ENCODE results near the gene TNRC6B. TPM values are rescaled to one million over a fixed set of nuclear protein-coding genes. Genes with fewer than 3 reads are reported as not detected.
"Not testable (repeated sequence)": the region's sequence is repeated elsewhere in the genome, so short reads cannot be mapped to it uniquely, and the experiment has no call there.

Gene TNRC6B
- total RNA-seq, 4 donors from 2014 or later = 41.8 to 109 (median 48.2) TPM

DNA sequence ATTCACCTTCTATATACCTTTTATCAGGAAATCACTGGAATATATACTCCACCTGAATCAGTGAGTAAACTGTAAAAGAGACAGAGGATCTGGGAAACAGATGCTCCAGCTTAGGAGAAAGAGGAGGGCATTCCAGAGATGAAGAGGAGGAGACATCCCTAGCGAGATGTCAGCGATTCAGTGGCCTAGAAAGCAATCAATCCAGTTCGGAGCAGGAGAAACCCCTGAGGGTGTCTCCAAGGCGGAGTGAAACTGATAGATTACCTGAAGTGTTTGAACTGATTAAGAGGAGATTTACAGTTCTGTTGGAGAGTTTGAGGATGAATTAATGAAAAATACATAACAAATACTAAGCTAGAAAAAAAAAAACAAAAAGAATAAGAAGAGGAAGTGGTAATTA, 24.5 kb upstream of the TNRC6B start:
- 48 to 49% methylated on average over 4 of the region's 4 CpGs for WGBS, 2 donors
- intact Hi-C loops (cut with DNase I; ENCODE audit: low total_unique reads) = no loop called here
- no peak for DNase-seq (ENCODE audit: low spot score in 2 of 2)
- TF ChIP-seq, protein P1, sequence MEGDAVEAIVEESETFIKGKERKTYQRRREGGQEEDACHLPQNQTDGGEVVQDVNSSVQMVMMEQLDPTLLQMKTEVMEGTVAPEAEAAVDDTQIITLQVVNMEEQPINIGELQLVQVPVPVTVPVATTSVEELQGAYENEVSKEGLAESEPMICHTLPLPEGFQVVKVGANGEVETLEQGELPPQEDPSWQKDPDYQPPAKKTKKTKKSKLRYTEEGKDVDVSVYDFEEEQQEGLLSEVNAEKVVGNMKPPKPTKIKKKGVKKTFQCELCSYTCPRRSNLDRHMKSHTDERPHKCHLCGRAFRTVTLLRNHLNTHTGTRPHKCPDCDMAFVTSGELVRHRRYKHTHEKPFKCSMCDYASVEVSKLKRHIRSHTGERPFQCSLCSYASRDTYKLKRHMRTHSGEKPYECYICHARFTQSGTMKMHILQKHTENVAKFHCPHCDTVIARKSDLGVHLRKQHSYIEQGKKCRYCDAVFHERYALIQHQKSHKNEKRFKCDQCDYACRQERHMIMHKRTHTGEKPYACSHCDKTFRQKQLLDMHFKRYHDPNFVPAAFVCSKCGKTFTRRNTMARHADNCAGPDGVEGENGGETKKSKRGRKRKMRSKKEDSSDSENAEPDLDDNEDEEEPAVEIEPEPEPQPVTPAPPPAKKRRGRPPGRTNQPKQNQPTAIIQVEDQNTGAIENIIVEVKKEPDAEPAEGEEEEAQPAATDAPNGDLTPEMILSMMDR (IDR thresholded peaks at IDR 0.05) = no peak
- no peak for TF ChIP-seq POLR2A (IDR thresholded peaks at IDR 0.05)
- H3K4me3 ChIP-seq (ENCODE audit: low read depth, poor library complexity, severe bottlenecking) = no peak overlapping the region

DNA sequence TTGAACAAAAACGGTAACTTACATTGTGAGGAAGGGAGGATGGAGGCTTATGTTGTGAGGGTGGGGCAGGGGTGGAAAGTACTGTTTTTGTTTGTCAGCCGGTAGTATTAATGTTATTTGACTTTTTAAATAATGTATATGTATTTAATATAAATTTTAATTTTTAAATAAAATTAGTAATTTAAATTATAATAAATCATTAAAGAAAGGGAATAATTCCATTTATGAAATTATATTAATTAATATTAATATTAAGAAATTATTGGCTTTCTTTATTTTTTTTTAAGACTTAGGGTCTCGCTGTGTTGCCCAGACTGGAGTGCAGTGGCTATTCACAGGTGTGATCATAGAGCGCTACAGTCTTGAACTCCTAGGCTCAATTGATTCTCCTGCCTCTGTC, 24.0 kb upstream of the TNRC6B start:
- TF ChIP-seq POLR2A (IDR thresholded peaks at IDR 0.05) = no peak
- TF ChIP-seq, protein P1 (IDR thresholded peaks at IDR 0.05) = no peak
- H3K4me3 ChIP-seq (ENCODE audit: low read depth, poor library complexity, severe bottlenecking) = no peak overlapping the region
- no peak for DNase-seq (ENCODE audit: low spot score in 2 of 2)
- intact Hi-C loops (cut with DNase I; ENCODE audit: low total_unique reads) = no loop called here
- 87 to 89% methylated on average over 4 of the region's 4 CpGs for WGBS, 2 donors

DNA sequence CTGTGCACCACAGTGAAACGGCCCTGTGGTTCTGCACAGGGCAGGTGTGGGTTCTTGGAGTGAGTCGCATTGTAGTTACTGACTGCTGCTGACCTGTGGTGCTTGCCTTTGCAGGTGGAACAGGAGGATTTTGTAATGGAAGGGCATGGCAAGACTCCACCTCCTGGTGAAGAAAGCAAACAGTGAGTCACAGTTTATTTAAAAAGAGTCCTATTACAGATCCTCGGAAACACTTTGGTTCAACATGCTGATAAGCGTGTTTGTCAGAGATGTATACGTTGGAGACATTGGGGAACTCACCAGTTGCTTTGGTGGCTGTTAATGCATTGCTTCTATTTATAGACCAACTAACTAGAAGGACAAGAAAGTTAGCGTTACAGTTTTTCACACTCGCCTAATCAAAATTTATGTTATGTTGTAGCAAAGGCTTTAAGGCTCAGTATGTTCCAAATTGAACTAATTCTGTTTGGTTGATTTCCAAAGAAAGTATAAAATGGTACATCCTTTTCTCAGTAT, 21.7 kb upstream of the TNRC6B start:
- intact Hi-C loops (cut with DNase I; ENCODE audit: low total_unique reads) = no loop called here
- H3K4me3 ChIP-seq (ENCODE audit: low read depth, poor library complexity, severe bottlenecking) = no peak overlapping the region
- no peak for TF ChIP-seq POLR2A (IDR thresholded peaks at IDR 0.05)
- no peak for DNase-seq (ENCODE audit: low spot score in 2 of 2)
- 42 to 47% methylated on average over 7 of the region's 7 CpGs for WGBS, 2 donors

DNA sequence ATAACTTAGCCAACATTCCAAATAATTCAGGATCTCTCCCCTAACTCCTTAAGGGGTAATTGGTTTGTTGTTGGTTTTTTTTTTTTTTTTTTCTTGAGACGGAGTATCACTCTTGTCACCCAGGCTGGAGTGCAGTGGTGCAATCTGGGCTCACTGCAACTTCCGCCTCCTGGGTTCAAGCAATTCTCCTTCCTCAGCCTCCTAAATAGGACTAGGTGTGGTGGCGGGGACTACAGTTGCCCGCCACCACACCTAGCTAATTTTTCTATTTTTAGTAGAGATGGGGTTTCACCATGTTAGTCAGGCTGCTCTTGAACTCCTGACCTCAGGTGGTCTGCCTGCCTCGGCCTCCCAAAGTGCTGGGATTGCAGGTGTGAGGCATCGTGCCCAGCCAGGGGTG, 21.0 kb upstream of the TNRC6B start:
- H3K4me3 ChIP-seq (ENCODE audit: low read depth, poor library complexity, severe bottlenecking); DNase-seq (ENCODE audit: low spot score in 2 of 2); intact Hi-C loops (cut with DNase I; ENCODE audit: low total_unique reads): not testable (repeated sequence)
- 89 to 90% methylated on average over 6 of the region's 6 CpGs for WGBS, 2 donors

DNA sequence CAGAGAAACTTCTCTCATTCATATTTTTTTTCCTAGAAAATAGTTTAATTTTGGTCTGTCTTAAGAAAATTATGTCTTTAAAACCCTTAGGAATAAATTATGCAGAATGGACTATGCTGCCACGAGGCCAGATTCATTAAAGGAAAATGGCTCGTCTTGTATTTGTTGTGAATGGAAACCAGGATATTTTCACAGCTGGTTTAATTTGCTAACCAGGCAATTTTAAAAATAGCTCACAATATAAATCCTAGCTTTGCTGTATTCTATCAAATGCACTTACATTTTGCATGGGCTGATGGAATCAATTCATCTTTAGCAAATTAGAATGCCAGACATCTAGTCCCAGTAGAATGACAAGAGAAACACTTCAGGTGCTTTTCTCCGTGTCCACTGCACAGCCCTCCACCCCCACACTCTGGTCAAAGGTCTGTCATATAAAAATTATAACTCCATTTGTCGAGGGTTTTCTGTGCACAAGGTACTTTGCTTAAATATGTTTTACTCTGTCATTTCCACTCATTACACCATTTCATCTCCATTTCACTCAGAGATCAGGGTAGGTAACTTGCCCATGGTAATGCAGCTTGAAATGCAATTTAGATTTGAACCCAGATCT, 20.3 kb upstream of the TNRC6B start:
- intact Hi-C loops (cut with DNase I; ENCODE audit: low total_unique reads) = no loop called here
- DNase-seq (ENCODE audit: low spot score in 2 of 2) = no peak
- H3K4me3 ChIP-seq (ENCODE audit: low read depth, poor library complexity, severe bottlenecking) = no peak overlapping the region
- no peak for TF ChIP-seq POLR2A (IDR thresholded peaks at IDR 0.05)
- TF ChIP-seq, protein P1 (IDR thresholded peaks at IDR 0.05) = no peak
- WGBS, 2 donors = 56 to 62% methylated on average over 4 of the region's 4 CpGs

DNA sequence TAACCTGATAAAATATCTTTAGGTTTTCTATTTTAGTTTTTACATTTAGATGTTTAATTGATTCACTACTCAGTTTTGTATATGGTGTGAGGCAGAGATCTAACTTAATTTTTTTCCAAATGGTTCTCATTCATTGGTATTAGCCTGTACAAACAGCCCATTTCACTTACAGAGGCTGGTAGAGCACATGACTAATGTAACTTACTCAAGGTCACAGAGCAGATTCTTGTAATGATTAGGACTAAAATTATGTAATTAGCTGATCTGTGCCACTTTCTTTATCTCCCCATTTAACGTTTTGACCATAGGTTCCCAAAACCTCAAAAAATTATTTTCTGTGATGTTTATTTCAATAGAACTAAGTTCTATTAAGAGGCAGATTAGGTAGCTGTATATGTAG, 16.5 kb upstream of the TNRC6B start:
- no peak for DNase-seq (ENCODE audit: low spot score in 2 of 2)
- intact Hi-C loops (cut with DNase I; ENCODE audit: low total_unique reads) = no loop called here
- WGBS, 2 donors = 56 to 62% methylated on average over 1 of the region's 1 CpG
- no peak overlapping the region for H3K4me3 ChIP-seq (ENCODE audit: low read depth, poor library complexity, severe bottlenecking)
- TF ChIP-seq, protein P1 (IDR thresholded peaks at IDR 0.05) = no peak
- no peak for TF ChIP-seq POLR2A (IDR thresholded peaks at IDR 0.05)

DNA sequence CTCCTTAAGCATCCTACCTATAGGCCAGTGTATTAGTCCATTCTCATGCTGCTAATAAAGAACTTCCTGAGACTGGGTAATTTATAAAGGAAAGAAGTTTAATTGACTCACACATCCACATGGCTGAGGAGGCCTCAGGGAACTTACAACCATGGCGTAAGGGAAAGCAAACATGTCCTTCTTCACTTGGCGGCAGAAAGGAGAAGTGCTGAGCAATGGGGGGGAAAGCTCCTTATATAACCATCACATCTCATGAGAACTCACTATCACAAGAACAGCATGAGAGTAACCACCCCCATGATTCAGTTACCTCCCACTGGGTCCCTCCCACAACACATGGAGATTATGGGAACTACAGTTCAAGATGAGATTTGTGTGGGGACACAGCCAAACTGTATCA, 12.2 kb upstream of the TNRC6B start:
- intact Hi-C loops (cut with DNase I; ENCODE audit: low total_unique reads); DNase-seq (ENCODE audit: low spot score in 2 of 2); H3K4me3 ChIP-seq (ENCODE audit: low read depth, poor library complexity, severe bottlenecking): not testable (repeated sequence)
- WGBS, 2 donors = 98 to 100% methylated on average over 2 of the region's 2 CpGs

All from lower leg skin (tissue), 4 donors.